NCI-H82 treated with DMSO at 0.1 percent for 48 hours (cell line): ENCODE measurements around the gene NUTF2.

ENCODE experiments used
- DNase-seq: peaks from one replicate; lab custom pipeline; 2025; ENCODE audit not compliant: unreplicated experiment; lab: John Stamatoyannopoulos, UW

NUTF2 gene

GRCh38 chr16:67917140-67917851 is 70.6 kb downstream of the NUTF2 start:
- no peak for DNase-seq

- no peak for DNase-seq
Measured at GRCh38 chr16:67917852-67918236, 71.1 kb downstream of the NUTF2 start.

- no peak for DNase-seq
Measured at GRCh38 chr16:67919622-67920221, 73.0 kb downstream of the NUTF2 start.
